ENCODE results near the gene SGCE.
"Not testable (repeated sequence)": the region's sequence is repeated elsewhere in the genome, so short reads cannot be mapped to it uniquely, and the experiment has no call there.

Gene SGCE

GRCh38 chr7:94655848-94656657 lies at the start of gene SGCE:
TSS of gene SGCE (minus strand) at chr7:94656133. CDS start at chr7:94656098, 35 bp downstream.
- peak; percentile 92 for DNase-seq (ENCODE audit: low spot score)

GRCh38 chr7:94705155-94706021 lies 49.5 kb upstream of the SGCE start:
- not testable (repeated sequence) for DNase-seq (ENCODE audit: low spot score)

GRCh38 chr7:94701555-94701973 lies 45.6 kb upstream of the SGCE start:
- DNase-seq (ENCODE audit: low spot score), result no peak

GRCh38 chr7:94700926-94701554 lies 45.1 kb upstream of the SGCE start:
- no peak for DNase-seq (ENCODE audit: low spot score)

- no peak for DNase-seq (ENCODE audit: low spot score)
These were observed 42.3 kb upstream of the SGCE start for GRCh38 chr7:94698275-94698674.

- no peak for DNase-seq (ENCODE audit: low spot score)
These were observed 41.4 kb upstream of the SGCE start for GRCh38 chr7:94697035-94697974.

GRCh38 chr7:94687810-94688209 lies 31.9 kb upstream of the SGCE start:
- no peak for DNase-seq (ENCODE audit: low spot score)

GRCh38 chr7:94687076-94687475 lies 31.1 kb upstream of the SGCE start:
- no peak for DNase-seq (ENCODE audit: low spot score)

GRCh38 chr7:94683066-94683465 lies 27.1 kb upstream of the SGCE start:
- DNase-seq (ENCODE audit: low spot score), result no peak

GRCh38 chr7:94679358-94679757 lies 23.4 kb upstream of the SGCE start:
- DNase-seq (ENCODE audit: low spot score), result no peak

- DNase-seq (ENCODE audit: low spot score), result no peak
These were observed 20.5 kb upstream of the SGCE start for GRCh38 chr7:94676431-94676830.

- no peak for DNase-seq (ENCODE audit: low spot score)
These were observed 19.4 kb upstream of the SGCE start for GRCh38 chr7:94675356-94675755.

- no peak for DNase-seq (ENCODE audit: low spot score)
These were observed 15.7 kb upstream of the SGCE start for GRCh38 chr7:94671444-94672235.

GRCh38 chr7:94669773-94670495 lies 14.0 kb upstream of the SGCE start:
- no peak for DNase-seq (ENCODE audit: low spot score)

- DNase-seq (ENCODE audit: low spot score), result no peak
These were observed 11.1 kb upstream of the SGCE start for GRCh38 chr7:94666879-94667587.

GRCh38 chr7:94665426-94665825 lies 9.5 kb upstream of the SGCE start:
- DNase-seq (ENCODE audit: low spot score), result no peak

GRCh38 chr7:94664023-94664422 lies 8.1 kb upstream of the SGCE start:
- no peak for DNase-seq (ENCODE audit: low spot score)

GRCh38 chr7:94662548-94662947 lies 6.6 kb upstream of the SGCE start:
- DNase-seq (ENCODE audit: low spot score), result no peak

GRCh38 chr7:94660006-94660405 lies 4.1 kb upstream of the SGCE start:
- no peak for DNase-seq (ENCODE audit: low spot score)

Measured in left forelimb (tissue), 1 donor.